Measurements from ENCODE around the gene IFRD1.

The IFRD1 gene

GRCh38 chr7:112517487-112517886 lies 67.2 kb downstream of the IFRD1 start:
- no peak for DNase-seq (ENCODE audit: low spot score)

- DNase-seq (ENCODE audit: low spot score), result no peak
Observed at GRCh38 chr7:112520787-112521186, 70.5 kb downstream of the IFRD1 start.

GRCh38 chr7:112521942-112522341 lies 71.7 kb downstream of the IFRD1 start:
- DNase-seq (ENCODE audit: low spot score), result no peak

GRCh38 chr7:112523871-112524270 lies 73.6 kb downstream of the IFRD1 start:
- DNase-seq (ENCODE audit: low spot score), result no peak
